Mesenchymal stem cell (in vitro differentiated cells and primary cell): ENCODE measurements around the gene CAMTA1.

Source experiments
- DNase-seq: peaks from one replicate; pipeline ENCODE4 v3.0.0-alpha.2; 2013
- H2AFZ ChIP-seq: one replicate; pipeline ENCODE4 v1.6.1; 2013; ENCODE audit warnings: low read depth, mild to moderate bottlenecking, control low read depth, inconsistent platforms, low read length, moderate library complexity
- H2AK5ac ChIP-seq: 2 replicates; pipeline ENCODE4 v1.6.1; 2013; ENCODE audit warnings: low read length, moderate library complexity, mild to moderate bottlenecking, inconsistent platforms; ENCODE audit not compliant: severe bottlenecking
- H2BK120ac ChIP-seq: one replicate; pipeline ENCODE4 v1.6.1; 2013; ENCODE audit warnings: low read depth, mild to moderate bottlenecking, inconsistent platforms, low read length, moderate library complexity
- H2BK12ac ChIP-seq, 2 experiments: one replicate each; pipeline ENCODE4 v1.6.1; 2013; ENCODE audit warnings: inconsistent platforms in 2 of 2, low read length in 2 of 2, mild to moderate bottlenecking in 2 of 2, moderate library complexity in 2 of 2, control low read depth in 1 of 2
- H2BK15ac ChIP-seq: one replicate; pipeline ENCODE4 v1.6.1; 2013; ENCODE audit warnings: mild to moderate bottlenecking, low read depth, inconsistent platforms; ENCODE audit not compliant: poor library complexity, severe bottlenecking
- H2BK5ac ChIP-seq: 2 replicates; pipeline ENCODE4 v1.6.1; 2013; ENCODE audit warnings: low read depth, mild to moderate bottlenecking, low read length, control low read depth, inconsistent platforms; ENCODE audit not compliant: poor library complexity, severe bottlenecking
- H3K14ac ChIP-seq, 2 experiments: one replicate each; pipeline ENCODE4 v1.6.1; 2013; ENCODE audit warnings: inconsistent platforms in 2 of 2, low read length in 2 of 2, control low read depth in 1 of 2, mild to moderate bottlenecking in 1 of 2, moderate library complexity in 1 of 2
- H3K18ac ChIP-seq, 2 experiments: one replicate each; pipeline ENCODE4 v1.6.1; 2013; ENCODE audit warnings: inconsistent platforms in 2 of 2, low read length in 2 of 2, control low read depth in 1 of 2, low read depth in 1 of 2, mild to moderate bottlenecking in 1 of 2
- H3K23ac ChIP-seq, 2 experiments: one replicate each; pipeline ENCODE4 v1.6.1; 2013; ENCODE audit warnings: inconsistent platforms in 2 of 2, low read length in 2 of 2, mild to moderate bottlenecking in 2 of 2, moderate library complexity in 2 of 2, control low read depth in 1 of 2
- H3K27ac ChIP-seq: 2 replicates; pipeline ENCODE4 v1.5.1; 2013; ENCODE audit warnings: mild to moderate bottlenecking, moderate library complexity, low read length, control low read depth, inconsistent platforms; ENCODE audit not compliant: poor library complexity, severe bottlenecking
- H3K27me3 ChIP-seq, 2 experiments: 2 replicates each; pipeline versions ENCODE4 v1.6.1 to v1.7.0; 2013; ENCODE audit warnings: low read length in 2 of 2, mild to moderate bottlenecking in 2 of 2, moderate library complexity in 2 of 2, control low read depth in 1 of 2, inconsistent platforms in 1 of 2; ENCODE audit not compliant: control insufficient read depth in 1 of 2, insufficient read depth in 1 of 2
- H3K36me3 ChIP-seq, 2 experiments: 2 replicates each; pipeline versions ENCODE4 v1.6.1 to v1.7.0; 2013; ENCODE audit warnings: low read length in 2 of 2, control low read depth in 1 of 2, inconsistent platforms in 1 of 2, low read depth in 1 of 2, mild to moderate bottlenecking in 1 of 2; ENCODE audit not compliant: insufficient read depth in 2 of 2, control insufficient read depth in 1 of 2
- H3K4ac ChIP-seq, 2 experiments: one replicate each; pipeline ENCODE4 v1.6.1; 2013; ENCODE audit warnings: inconsistent platforms in 2 of 2, low read length in 2 of 2, mild to moderate bottlenecking in 2 of 2, moderate library complexity in 2 of 2, control low read depth in 1 of 2, low read depth in 1 of 2
- H3K4me1 ChIP-seq: 2 replicates; pipeline ENCODE4 v1.6.1; 2013; ENCODE audit warnings: low read depth, low read length, control low read depth; ENCODE audit not compliant: control insufficient read depth, insufficient read depth
- H3K4me2 ChIP-seq: 2 replicates; pipeline ENCODE4 v1.6.1; 2013; ENCODE audit warnings: low read length, mild to moderate bottlenecking, inconsistent platforms; ENCODE audit not compliant: poor library complexity, severe bottlenecking
- H3K4me3 ChIP-seq, 2 experiments: 2 replicates each; pipeline versions ENCODE4 v1.5.1 to v1.7.0; 2013; ENCODE audit warnings: low read length in 2 of 2, mild to moderate bottlenecking in 2 of 2, control low read depth in 1 of 2, low read depth in 1 of 2; ENCODE audit not compliant: insufficient read depth in 1 of 2
- H3K79me1 ChIP-seq: replicated peaks from 2 replicates; pipeline ENCODE4 v1.6.1; 2013; ENCODE audit warnings: mild to moderate bottlenecking, control low read depth, low read length, inconsistent platforms; ENCODE audit not compliant: poor library complexity, severe bottlenecking
- H3K9ac ChIP-seq: 2 replicates; pipeline ENCODE4 v1.7.0; 2013; ENCODE audit warnings: mild to moderate bottlenecking, low read length, moderate library complexity
- H3K9me3 ChIP-seq: 2 replicates; pipeline ENCODE4 v1.7.0; 2013; ENCODE audit warnings: mild to moderate bottlenecking, low read length; ENCODE audit not compliant: control insufficient read depth
- H4K8ac ChIP-seq: one replicate; pipeline ENCODE4 v1.6.1; 2013; ENCODE audit warnings: inconsistent platforms, mild to moderate bottlenecking, low read length, moderate library complexity
- H4K91ac ChIP-seq: one replicate; pipeline ENCODE4 v1.6.1; 2013; ENCODE audit warnings: mild to moderate bottlenecking, low read length, inconsistent platforms
- WGBS: methylation state at CpG from one replicate; pipeline ENCODE4 v1.1.7; 2013; ENCODE audit warnings: mixed read lengths; 5-methylcytosine and 5-hydroxymethylcytosine counted together

Gene CAMTA1

GRCh38 chr1:7358425-7358824, 573.2 kb downstream of the CAMTA1 start:
- Histone ChIP-seq H3K4me1 (no peaks in the 10 kb centered on the region), H4K91ac (no peak overlapping the region), H3K79me1 (no peaks in the 10 kb centered on the region), H2BK5ac (no peak overlapping the region), H2AK5ac (no peak overlapping the region), H4K8ac (no peak overlapping the region), H3K4me2 (no peak overlapping the region), H2AFZ (no peak overlapping the region), H3K36me3 (peaks cover 0 to 4% of the 10 kb centered on the region in 2 experiments), H2BK120ac (no peak overlapping the region), H3K4me3 (no peak overlapping the region), H2BK12ac (no peak overlapping the region), H3K14ac (no peak overlapping the region), H3K27ac (no peak overlapping the region), H3K23ac (no peak overlapping the region), H3K9me3 (peaks cover 6% of the 10 kb centered on the region), H2BK15ac (no peak overlapping the region), H3K27me3 (peaks cover 0 to 28% of the 10 kb centered on the region in 2 experiments), H3K9ac (no peak overlapping the region), H3K18ac (no peak overlapping the region), H3K4ac (no peak overlapping the region)
- no peak for DNase-seq
- WGBS = 93% methylated on average over 11 of the region's 11 CpGs

GRCh38 chr1:7360526-7360925, 575.3 kb downstream of the CAMTA1 start:
- no peak overlapping the region for H4K91ac ChIP-seq
- no peak overlapping the region for H2BK120ac ChIP-seq
- H3K23ac ChIP-seq = no peak overlapping the region
- H3K36me3 ChIP-seq = peaks cover 0 to 4% of the 10 kb centered on the region in 2 experiments
- no peak overlapping the region for H3K18ac ChIP-seq
- H2BK5ac ChIP-seq = no peak overlapping the region
- no peak overlapping the region for H4K8ac ChIP-seq
- H2BK12ac ChIP-seq = no peak overlapping the region
- H3K9ac ChIP-seq = no peak overlapping the region
- H3K4me2 ChIP-seq = no peak overlapping the region
- H3K14ac ChIP-seq = no peak overlapping the region
- no peak overlapping the region for H2AK5ac ChIP-seq
- no peak overlapping the region for H2BK15ac ChIP-seq
- no peak for DNase-seq
- no peak overlapping the region for H3K4ac ChIP-seq
- H3K79me1 ChIP-seq = no peaks in the 10 kb centered on the region
- 69% methylated on average over 6 of the region's 6 CpGs for WGBS
- no peak overlapping the region for H3K27ac ChIP-seq
- no peaks in the 10 kb centered on the region for H3K4me1 ChIP-seq
- H3K4me3 ChIP-seq = no peak overlapping the region
- peaks cover 0 to 43% of the 10 kb centered on the region in 2 experiments for H3K27me3 ChIP-seq
- H3K9me3 ChIP-seq = peaks cover 6% of the 10 kb centered on the region
- H2AFZ ChIP-seq = no peak overlapping the region

- H3K79me1 ChIP-seq = no peaks in the 10 kb centered on the region
- peaks cover 0 to 41% of the 10 kb centered on the region in 2 experiments for H3K27me3 ChIP-seq
These were observed 577.7 kb downstream of the CAMTA1 start for GRCh38 chr1:7362947-7363346.

GRCh38 chr1:7363450-7363849, 578.2 kb downstream of the CAMTA1 start:
- Histone ChIP-seq H3K4me3 (no peak overlapping the region), H3K23ac (no peak overlapping the region), H3K79me1 (no peaks in the 10 kb centered on the region), H2BK12ac (no peak overlapping the region), H3K4me1 (peaks cover 10% of the 10 kb centered on the region), H2BK5ac (no peak overlapping the region), H2AFZ (no peak overlapping the region), H2BK120ac (no peak overlapping the region), H2BK15ac (no peak overlapping the region), H3K36me3 (no peaks in the 10 kb centered on the region), H3K18ac (no peak overlapping the region), H2AK5ac (no peak overlapping the region), H3K4me2 (no peak overlapping the region), H3K27me3 (peaks cover 0 to 41% of the 10 kb centered on the region in 2 experiments), H3K9me3 (peaks cover 6% of the 10 kb centered on the region), H4K91ac (no peak overlapping the region), H3K14ac (no peak overlapping the region), H3K4ac (no peak overlapping the region), H3K27ac (no peak overlapping the region), H4K8ac (no peak overlapping the region), H3K9ac (no peak overlapping the region)
- no peak for DNase-seq
- WGBS = 80% methylated on average over 6 of the region's 6 CpGs

More at GRCh38 chr1:7362947-7363346, 577.7 kb downstream of the CAMTA1 start:
- no peak overlapping the region for H3K18ac ChIP-seq
- H4K91ac ChIP-seq = no peak overlapping the region
- no peak overlapping the region for H3K4me3 ChIP-seq
- H2BK12ac ChIP-seq = no peak overlapping the region
- H3K9me3 ChIP-seq = peaks cover 6% of the 10 kb centered on the region
- H3K4me1 ChIP-seq = peaks cover 10% of the 10 kb centered on the region
- no peak for DNase-seq
- no peak overlapping the region for H2AFZ ChIP-seq
- no peak overlapping the region for H3K4me2 ChIP-seq
- no peak overlapping the region for H3K4ac ChIP-seq
- no peak overlapping the region for H3K9ac ChIP-seq
- H3K36me3 ChIP-seq = no peaks in the 10 kb centered on the region
- no peak overlapping the region for H2BK5ac ChIP-seq
- H3K14ac ChIP-seq = no peak overlapping the region
- H3K23ac ChIP-seq = no peak overlapping the region
- no peak overlapping the region for H2AK5ac ChIP-seq
- no peak overlapping the region for H3K27ac ChIP-seq
- no peak overlapping the region for H2BK15ac ChIP-seq
- WGBS = 81% methylated on average over 4 of the region's 4 CpGs
- no peak overlapping the region for H2BK120ac ChIP-seq
- no peak overlapping the region for H4K8ac ChIP-seq
